ENCODE measurements around the gene HORMAD2. TPM values are rescaled to one million over a fixed set of nuclear protein-coding genes. Genes with fewer than 3 reads are reported as not detected.

The HORMAD2 gene
- total and polyA plus RNA-seq, 2 donors (not counting 1 experiment from before 2014, with no cell fraction given): not detected

DNA sequence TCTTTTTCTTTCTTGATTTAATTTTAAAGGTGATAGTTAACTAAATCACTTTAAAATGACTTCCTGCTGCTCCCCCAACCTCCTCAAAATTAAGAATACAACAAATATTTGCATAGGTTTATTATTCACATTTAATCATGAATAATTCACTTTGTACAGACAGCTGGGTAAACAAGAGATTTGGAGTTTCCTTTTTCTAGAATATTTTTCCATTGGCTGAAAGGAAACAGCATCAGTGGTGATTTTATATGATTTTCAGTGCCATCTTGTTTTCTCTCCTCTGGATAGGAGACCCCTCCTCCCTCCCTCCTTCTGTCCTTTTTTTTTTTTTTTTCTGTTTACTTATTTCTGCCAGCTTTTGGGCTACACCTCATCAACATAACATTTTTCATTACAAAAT, 105.8 kb downstream of the HORMAD2 start:
- ChIA-PET CTCF (interaction anchor here (0.6 to 1.0 kb wide), 2 partner anchors 19 to 879 kb away, joined by 3 read pairs; no protein-coding TSS in a partner anchor), POLR2A (no interaction called here)
- Histone ChIP-seq H3K79me2 (ENCODE audit: control insufficient read depth, insufficient read depth, low read length) (no peaks in the 10 kb centered on the region), H3K27ac (ENCODE audit: low read length in 2 of 2) (no peak overlapping the region), H3K9ac (ENCODE audit: low read length) (no peak overlapping the region), H3K4me3 (ENCODE audit: control extremely low read depth in 1 of 5, extremely low read depth in 1 of 5, insufficient read depth in 1 of 5, low read depth in 2 of 5, low read length in 4 of 5) (no peak overlapping the region), H3K27me3 (replicated peaks in 1 of 4; ENCODE audit: control extremely low read depth in 1 of 4, control insufficient read depth in 3 of 4, insufficient read depth in 4 of 4, low read length in 3 of 4) (peaks cover 0 to 7% (median 0%) of the 10 kb centered on the region in 4 experiments), H3K36me3 (replicated peaks in 1 of 2; ENCODE audit: control extremely low read depth in 1 of 2, control insufficient read depth in 1 of 2, extremely low read depth in 1 of 2, insufficient read depth in 2 of 2, low read length in 1 of 2) (no peaks in the 10 kb centered on the region), H2AFZ (ENCODE audit: insufficient read depth, low read depth, low read length, poor library complexity, severe bottlenecking) (no peak overlapping the region), H4K20me1 (ENCODE audit: control insufficient read depth, insufficient read depth, low read length, poor library complexity, severe bottlenecking) (no peaks in the 10 kb centered on the region), H3K4me2 (replicated peaks; ENCODE audit: low read depth, low read length, poor library complexity, severe bottlenecking) (no peak overlapping the region), H3K4me1 (ENCODE audit: control insufficient read depth in 2 of 2, insufficient read depth in 2 of 2, low read length in 2 of 2) (no peaks in the 10 kb centered on the region), H3K9me3 (ENCODE audit: control extremely low read depth in 1 of 3, control insufficient read depth in 2 of 3, insufficient read depth in 1 of 3, low read length in 2 of 3) (no peaks in the 10 kb centered on the region)
- Mint-ChIP-seq H3K27ac (no peak overlapping the region), H3K4me1 (peaks cover 5% of the 10 kb centered on the region), H3K4me3 (no peak overlapping the region), H3K27me3 (peaks cover 55% of the 10 kb centered on the region), H3K9me3 (ENCODE audit: insufficient read depth) (no peaks in the 10 kb centered on the region)
- TF ChIP-seq EZH2 (IDR thresholded peaks at IDR 0.05; ENCODE audit: borderline replicate concordance, insufficient read depth, low read depth, low read length, poor library complexity, severe bottlenecking): no peak
- no peak for TF ChIP-seq CTCF (IDR thresholded peaks at IDR 0.05)
- intact Hi-C loops (cut with micrococcal nuclease): no loop called here
- DNase-seq: no peak
- no peak for ATAC-seq (ENCODE audit: low read depth)

- no peaks in the 10 kb centered on the region for H3K36me3 ChIP-seq (replicated peaks in 1 of 2; ENCODE audit: control extremely low read depth in 1 of 2, control insufficient read depth in 1 of 2, extremely low read depth in 1 of 2, insufficient read depth in 2 of 2, low read length in 1 of 2)
- Mint-ChIP-seq H3K9me3 (ENCODE audit: insufficient read depth) (no peaks in the 10 kb centered on the region), H3K4me1 (peaks cover 6% of the 10 kb centered on the region), H3K27ac (no peak overlapping the region), H3K4me3 (no peak overlapping the region), H3K27me3 (peaks cover 51% of the 10 kb centered on the region)
- POLR2A ChIA-PET: no interaction called here
- H3K4me1 ChIP-seq (ENCODE audit: control insufficient read depth in 2 of 2, insufficient read depth in 2 of 2, low read length in 2 of 2): no peaks in the 10 kb centered on the region
- H3K9me3 ChIP-seq (ENCODE audit: control extremely low read depth in 1 of 3, control insufficient read depth in 2 of 3, insufficient read depth in 1 of 3, low read length in 2 of 3): no peaks in the 10 kb centered on the region
- peaks cover 0 to 5% (median 0%) of the 10 kb centered on the region in 4 experiments for H3K27me3 ChIP-seq (replicated peaks in 1 of 4; ENCODE audit: control extremely low read depth in 1 of 4, control insufficient read depth in 3 of 4, insufficient read depth in 4 of 4, low read length in 3 of 4)
- no peak for TF ChIP-seq EZH2 (IDR thresholded peaks at IDR 0.05; ENCODE audit: borderline replicate concordance, insufficient read depth, low read depth, low read length, poor library complexity, severe bottlenecking)
- TF ChIP-seq CTCF (IDR thresholded peaks at IDR 0.05): no peak
- CTCF ChIA-PET: interaction anchor here (0.6 kb wide), 1 partner anchor 879 kb away, joined by 3 read pairs; no protein-coding TSS in a partner anchor
- no peak overlapping the region for H2AFZ ChIP-seq (ENCODE audit: insufficient read depth, low read depth, low read length, poor library complexity, severe bottlenecking)
- H3K9ac ChIP-seq (ENCODE audit: low read length): no peak overlapping the region
- WGBS (ENCODE audit: insufficient coverage): 100% methylated on average over 3 of the region's 5 CpGs
- DNase-seq (no peak), ATAC-seq (ENCODE audit: low read depth) (no peak)
- H3K4me3 ChIP-seq (ENCODE audit: control extremely low read depth in 1 of 5, extremely low read depth in 1 of 5, insufficient read depth in 1 of 5, low read depth in 2 of 5, low read length in 4 of 5): no peak overlapping the region
- intact Hi-C loops (cut with micrococcal nuclease): no loop called here
- H4K20me1 ChIP-seq (ENCODE audit: control insufficient read depth, insufficient read depth, low read length, poor library complexity, severe bottlenecking): no peaks in the 10 kb centered on the region
- no peak overlapping the region for H3K4me2 ChIP-seq (replicated peaks; ENCODE audit: low read depth, low read length, poor library complexity, severe bottlenecking)
- H3K79me2 ChIP-seq (ENCODE audit: control insufficient read depth, insufficient read depth, low read length): no peaks in the 10 kb centered on the region
- no peak overlapping the region for H3K27ac ChIP-seq (ENCODE audit: low read length in 2 of 2)
Measured at GRCh38 chr22:30186510-30186909, 106.2 kb downstream of the HORMAD2 start.

Data from B cell (primary cell).